HG03378 (cell line): Measurements from ENCODE around the gene PRDX2.

Experiments used
- ATAC-seq: cut with Tn5 transposase; IDR thresholded peaks from one replicate; pipeline ENCODE4 v1.9.1; 2021; ENCODE audit warnings: mild to moderate bottlenecking, moderate library complexity; ENCODE audit not compliant: unreplicated experiment

The PRDX2 gene

DNA sequence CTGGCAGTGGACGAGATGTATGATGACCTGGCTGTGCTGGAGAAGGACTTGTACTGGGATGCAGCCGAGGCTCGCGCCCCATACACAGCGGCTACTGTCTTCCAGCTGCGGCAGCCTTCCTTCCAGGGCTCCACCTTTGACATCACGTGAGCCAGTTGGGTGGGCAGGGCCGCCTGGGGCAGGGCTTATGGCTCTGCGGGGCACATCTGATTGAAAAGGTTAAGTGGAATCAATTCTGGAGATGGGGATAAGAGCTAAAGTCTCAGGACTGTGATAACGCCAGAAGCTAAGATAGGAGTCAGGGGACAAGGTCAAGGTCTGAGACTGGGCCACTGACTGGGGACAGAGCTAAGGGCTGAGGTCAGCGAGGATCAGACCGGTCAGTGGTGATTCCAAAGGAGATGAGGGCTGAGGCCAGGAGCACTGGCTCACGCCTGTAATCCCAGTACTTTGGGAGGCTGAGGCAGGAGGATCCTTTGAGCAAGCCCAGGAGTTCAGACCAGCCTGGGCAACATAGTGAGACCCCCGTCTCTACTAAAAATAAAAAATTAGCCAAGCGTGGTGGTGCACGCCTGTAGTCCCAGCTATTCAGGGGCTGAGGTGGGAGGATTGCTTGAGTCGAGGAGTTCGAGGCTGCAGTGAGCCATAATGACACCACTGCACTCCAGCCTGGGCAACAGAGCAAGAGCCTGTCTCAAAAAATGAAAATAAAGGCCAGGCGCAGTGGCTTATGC, 45.3 kb downstream of the PRDX2 start:
- no peak for ATAC-seq

DNA sequence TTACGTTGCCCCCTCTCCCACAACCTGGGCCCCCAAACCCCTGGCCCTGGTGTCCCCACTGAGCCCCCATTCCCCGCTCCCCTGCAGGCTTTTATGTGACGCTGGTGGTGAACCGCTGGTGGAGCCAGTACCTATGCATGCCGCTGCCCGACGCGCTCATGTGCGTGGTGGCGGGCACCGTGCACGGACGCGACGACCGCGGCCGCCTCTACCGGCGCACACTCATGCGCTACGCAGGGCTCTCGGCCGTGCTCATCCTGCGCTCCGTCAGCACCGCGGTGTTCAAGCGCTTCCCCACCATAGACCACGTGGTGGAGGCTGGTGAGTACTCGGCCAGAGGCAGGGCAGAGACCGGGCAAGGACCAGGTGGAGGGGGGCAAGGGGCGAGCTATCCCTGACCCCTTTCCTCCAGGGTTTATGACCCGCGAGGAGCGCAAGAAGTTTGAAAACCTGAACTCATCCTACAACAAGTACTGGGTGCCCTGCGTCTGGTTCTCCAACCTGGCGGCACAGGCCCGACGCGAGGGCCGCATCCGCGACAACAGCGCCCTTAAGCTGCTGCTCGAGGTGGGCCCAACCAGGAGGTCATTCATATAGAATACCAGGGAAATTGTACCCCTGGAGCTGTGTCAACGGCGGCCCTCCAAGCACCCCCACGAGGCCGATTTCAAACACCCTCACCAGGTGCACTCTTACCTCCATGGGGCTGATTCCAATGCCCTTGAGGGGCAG, 47.0 kb downstream of the PRDX2 start:
- no peak for ATAC-seq

DNA sequence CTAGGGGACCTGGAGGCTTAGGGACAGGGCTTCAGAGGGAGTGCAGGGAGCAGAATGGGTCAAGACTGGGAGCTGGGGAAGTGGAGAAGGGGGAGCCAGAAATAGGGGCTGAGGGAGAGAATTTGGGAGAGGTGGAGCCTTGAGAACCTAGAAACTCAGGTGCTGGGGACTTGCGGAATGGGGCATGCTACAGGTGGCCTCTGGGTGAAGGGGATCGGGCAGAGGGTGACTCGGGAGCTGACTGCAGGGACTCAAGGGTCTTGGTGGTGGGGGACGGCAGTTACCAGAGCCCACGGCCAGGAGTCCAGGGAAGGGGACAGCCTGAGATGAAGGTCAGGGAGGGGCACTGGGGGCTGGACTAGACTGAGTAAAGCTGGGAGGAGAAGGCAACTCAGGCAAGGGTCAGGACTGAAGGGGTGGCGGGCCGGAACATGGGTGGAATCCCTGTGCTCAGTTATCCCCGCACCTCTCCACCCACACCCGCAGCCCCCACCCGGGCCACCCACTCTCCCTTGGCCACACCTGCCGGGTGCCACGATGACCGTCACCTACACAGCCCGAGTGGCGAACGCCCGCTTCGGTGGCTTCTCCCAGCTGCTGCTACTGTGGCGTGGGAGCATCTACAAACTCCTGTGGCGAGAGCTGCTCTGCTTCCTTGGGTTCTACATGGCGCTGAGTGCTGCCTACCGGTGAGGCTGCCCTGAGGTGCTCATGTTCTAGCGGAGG, 49.4 kb downstream of the PRDX2 start:
- no peak for ATAC-seq

DNA sequence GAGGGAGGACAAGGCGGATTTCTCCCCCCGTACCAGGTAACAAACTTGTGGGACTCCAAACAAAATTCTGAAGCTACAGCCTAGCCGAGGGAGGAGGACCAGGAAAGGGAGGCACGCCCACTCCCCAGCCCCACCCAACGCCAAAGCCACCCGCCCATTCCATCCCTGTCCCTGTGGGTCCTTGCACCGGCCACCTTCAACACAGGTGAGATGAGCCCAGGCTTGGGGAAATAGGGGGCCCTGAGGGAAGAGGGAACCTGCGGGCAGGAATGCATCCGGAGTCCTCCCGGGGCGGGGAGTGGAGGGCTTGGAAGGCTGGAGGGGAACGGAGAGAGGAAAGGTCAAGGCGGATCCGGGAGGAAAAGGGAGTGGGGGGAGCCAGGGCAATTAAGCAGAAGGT, 50.0 kb downstream of the PRDX2 start, which contains the start of gene BEST2:
Gene BEST2, plus strand, starts transcription at position 157 of the 400 bp plus-strand sequence. CDS start 802 bp downstream, outside the sequence.
- ATAC-seq = no peak

DNA sequence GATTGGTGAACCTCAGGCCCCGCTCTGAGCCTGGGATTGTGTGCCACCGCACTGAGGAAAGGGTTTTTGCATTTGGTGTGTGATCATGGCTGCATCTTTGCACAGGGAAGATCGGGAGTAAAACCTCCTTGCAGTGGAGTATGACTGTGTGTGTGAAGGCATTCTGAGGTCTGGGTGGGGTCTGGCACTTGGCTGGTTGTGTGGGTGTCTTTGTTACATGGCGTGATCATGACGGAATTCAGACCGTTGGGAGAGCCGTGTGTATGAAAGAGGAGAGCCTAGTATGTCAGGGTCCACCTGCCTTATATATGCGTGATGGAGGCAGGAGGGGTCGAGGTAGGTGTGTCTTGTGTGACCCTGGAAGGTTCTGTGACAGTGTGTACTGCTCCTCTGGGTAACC, 50.7 kb downstream of the PRDX2 start:
- ATAC-seq = no peak

DNA sequence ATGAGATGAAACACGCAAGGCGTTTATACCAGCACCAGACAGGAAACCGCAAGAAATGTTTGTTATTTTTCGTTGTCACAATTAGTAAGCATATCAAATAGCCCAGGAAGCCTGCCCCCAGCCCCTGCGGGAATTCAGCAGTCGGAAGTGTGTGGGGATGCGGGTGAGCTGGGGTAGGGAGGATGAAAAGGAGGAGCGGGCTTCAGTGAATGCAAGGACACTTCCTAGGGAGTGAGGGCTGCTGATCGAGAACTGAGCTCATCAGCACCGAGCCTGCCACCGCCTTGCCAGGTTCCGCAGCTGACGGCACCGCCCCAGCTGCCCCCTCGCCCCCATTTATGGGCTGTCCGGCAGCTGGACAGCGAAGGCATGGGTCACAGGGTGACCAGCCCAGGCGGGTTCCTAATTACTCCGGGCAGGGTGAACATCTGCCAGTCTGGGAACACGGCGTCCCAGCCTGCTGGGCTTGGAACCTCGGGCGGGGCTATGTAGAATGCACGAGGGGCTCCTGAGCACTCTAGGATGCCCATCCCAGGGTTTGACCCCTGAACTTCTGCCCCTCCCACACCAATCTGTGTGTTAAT, 51.6 kb downstream of the PRDX2 start:
- ATAC-seq = no peak

DNA sequence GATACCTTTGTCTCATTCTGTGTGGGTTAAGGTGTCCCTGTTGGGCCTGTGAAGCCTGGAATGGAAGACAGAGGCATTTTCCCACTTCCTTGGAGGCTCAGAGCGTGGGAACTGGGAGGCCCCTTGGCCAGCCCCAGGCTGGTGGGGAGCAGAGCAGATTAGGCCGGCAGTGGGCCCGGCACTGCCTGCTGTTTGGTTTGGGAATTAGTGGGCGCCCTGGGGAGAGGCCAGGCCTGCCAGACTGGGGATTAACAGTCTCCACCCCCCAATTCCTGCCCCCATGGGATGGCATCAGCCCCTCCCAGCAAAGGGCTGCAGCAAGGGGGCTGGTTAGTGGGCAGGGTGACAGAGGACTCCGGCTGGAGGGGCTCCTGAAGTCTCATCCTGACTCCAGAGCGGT, 53.1 kb downstream of the PRDX2 start:
- no peak for ATAC-seq
